Measurements from ENCODE around the gene DGKQ. TPM values are rescaled to one million over a fixed set of nuclear protein-coding genes. Genes with fewer than 3 reads are reported as not detected.

DGKQ gene
- total and polyA plus RNA-seq, 4 experiments from 2014 or later = 1.9 to 29.6 (median 18.2) TPM

GRCh38 chr4:913280-913618 lies 60.1 kb downstream of the DGKQ start:
- intact Hi-C loops (cut with micrococcal nuclease) = no loop called here
- no peaks in the 10 kb centered on the region for H3K27me3 Mint-ChIP-seq
- H3K27ac Mint-ChIP-seq = no peak overlapping the region
- DNase-seq = no peak
- Histone ChIP-seq H3K4me3 (ENCODE audit: low read length in 2 of 2) (no peak overlapping the region), H3K9me3 (ENCODE audit: control insufficient read depth in 1 of 2, low read length in 2 of 2) (no peaks in the 10 kb centered on the region), H3K27me3 (ENCODE audit: insufficient read depth, low read length) (no peaks in the 10 kb centered on the region), H3K36me3 (ENCODE audit: insufficient read depth, low read length) (peaks cover 35% of the 10 kb centered on the region), H3K4me1 (ENCODE audit: insufficient read depth, low read length) (peaks cover 28% of the 10 kb centered on the region), H3K27ac (ENCODE audit: low read depth, low read length) (no peak overlapping the region)
- POLR2A ChIA-PET (ENCODE audit: partially characterized antibody) = no interaction called here
- H3K4me3 Mint-ChIP-seq = no peak overlapping the region
- peaks cover 0 to 5% (median under 1%) of the 10 kb centered on the region in 8 donors for H3K9me3 Mint-ChIP-seq
- peaks cover 25 to 39% (median 32%) of the 10 kb centered on the region in 4 donors for H3K4me1 Mint-ChIP-seq
- CTCF ChIA-PET (ENCODE audit: partially characterized antibody) = no interaction called here
- peaks cover 17 to 34% of the 10 kb centered on the region in 2 donors for H3K36me3 Mint-ChIP-seq

- peaks cover 35% of the 10 kb centered on the region for H3K36me3 ChIP-seq (ENCODE audit: insufficient read depth, low read length)
- intact Hi-C loops (cut with micrococcal nuclease) = no loop called here
- no peaks in the 10 kb centered on the region for H3K9me3 ChIP-seq (ENCODE audit: control insufficient read depth in 1 of 2, low read length in 2 of 2)
- H3K36me3 Mint-ChIP-seq = peaks cover 12 to 32% of the 10 kb centered on the region in 2 donors
- H3K4me1 Mint-ChIP-seq = peaks cover 23 to 34% (median 28%) of the 10 kb centered on the region in 4 donors
- H3K4me3 Mint-ChIP-seq = no peak overlapping the region
- H3K27ac Mint-ChIP-seq = peak overlapping the region in 1 of 7 donors; percentile 46
- H3K4me1 ChIP-seq (ENCODE audit: insufficient read depth, low read length) = peaks cover 28% of the 10 kb centered on the region
- ChIA-PET CTCF (ENCODE audit: partially characterized antibody) (no interaction called here), POLR2A (ENCODE audit: partially characterized antibody) (no interaction called here)
- no peaks in the 10 kb centered on the region for H3K27me3 Mint-ChIP-seq
- no peaks in the 10 kb centered on the region for H3K27me3 ChIP-seq (ENCODE audit: insufficient read depth, low read length)
- H3K4me3 ChIP-seq (ENCODE audit: low read length in 2 of 2) = no peak overlapping the region
- no peak overlapping the region for H3K27ac ChIP-seq (ENCODE audit: low read depth, low read length)
- no peaks in the 10 kb centered on the region for H3K9me3 Mint-ChIP-seq
- no peak for DNase-seq
Measured at GRCh38 chr4:912548-913279, 60.7 kb downstream of the DGKQ start.

- H3K27me3 ChIP-seq (ENCODE audit: insufficient read depth, low read length) = no peaks in the 10 kb centered on the region
Measured at GRCh38 chr4:911871-912490, 61.4 kb downstream of the DGKQ start.

GRCh38 chr4:911221-911751 lies 62.1 kb downstream of the DGKQ start:
- intact Hi-C loops (cut with micrococcal nuclease) = no loop called here
- Histone ChIP-seq H3K36me3 (ENCODE audit: insufficient read depth, low read length) (peaks cover 35% of the 10 kb centered on the region), H3K27me3 (ENCODE audit: insufficient read depth, low read length) (no peaks in the 10 kb centered on the region), H3K4me1 (ENCODE audit: insufficient read depth, low read length) (peaks cover 15% of the 10 kb centered on the region), H3K4me3 (ENCODE audit: low read length in 2 of 2) (no peak overlapping the region), H3K9me3 (ENCODE audit: control insufficient read depth in 1 of 2, low read length in 2 of 2) (no peaks in the 10 kb centered on the region), H3K27ac (ENCODE audit: low read depth, low read length) (no peak overlapping the region)
- POLR2A ChIA-PET (ENCODE audit: partially characterized antibody) = no interaction called here
- H3K4me3 Mint-ChIP-seq = no peak overlapping the region
- no peaks in the 10 kb centered on the region for H3K9me3 Mint-ChIP-seq
- no peaks in the 10 kb centered on the region for H3K27me3 Mint-ChIP-seq
- H3K36me3 Mint-ChIP-seq = peaks cover 12 to 37% of the 10 kb centered on the region in 2 donors
- CTCF ChIA-PET (ENCODE audit: partially characterized antibody) = interaction anchor here (1.1 to 1.6 kb wide), 2 partner anchors 14 to 169 kb away, joined by 3 read pairs; no protein-coding TSS in a partner anchor
- peaks cover 13 to 19% (median 15%) of the 10 kb centered on the region in 4 donors for H3K4me1 Mint-ChIP-seq
- H3K27ac Mint-ChIP-seq = peak overlapping the region in 1 of 7 donors; percentile 30
- no peak for DNase-seq

More at GRCh38 chr4:911871-912490, 61.4 kb downstream of the DGKQ start:
- no peak for DNase-seq
- intact Hi-C loops (cut with micrococcal nuclease) = no loop called here
- Mint-ChIP-seq H3K9me3 (no peaks in the 10 kb centered on the region), H3K27ac (peak overlapping the region in 2 of 7 donors; percentile 30 to 72), H3K36me3 (peaks cover 12 to 32% of the 10 kb centered on the region in 2 donors), H3K27me3 (no peaks in the 10 kb centered on the region), H3K4me3 (no peak overlapping the region), H3K4me1 (peaks cover 18 to 26% (median 22%) of the 10 kb centered on the region in 4 donors)
- Histone ChIP-seq H3K9me3 (ENCODE audit: control insufficient read depth in 1 of 2, low read length in 2 of 2) (no peaks in the 10 kb centered on the region), H3K27ac (ENCODE audit: low read depth, low read length) (no peak overlapping the region), H3K4me3 (ENCODE audit: low read length in 2 of 2) (no peak overlapping the region), H3K4me1 (ENCODE audit: insufficient read depth, low read length) (peaks cover 22% of the 10 kb centered on the region), H3K36me3 (ENCODE audit: insufficient read depth, low read length) (peaks cover 35% of the 10 kb centered on the region)
- ChIA-PET CTCF (ENCODE audit: partially characterized antibody) (interaction anchor here (1.1 to 1.6 kb wide), 2 partner anchors 15 to 170 kb away, joined by 3 read pairs; no protein-coding TSS in a partner anchor), POLR2A (ENCODE audit: partially characterized antibody) (no interaction called here)

GRCh38 chr4:910366-911091 lies 62.8 kb downstream of the DGKQ start:
- POLR2A ChIA-PET (ENCODE audit: partially characterized antibody) = no interaction called here
- Mint-ChIP-seq H3K9me3 (no peaks in the 10 kb centered on the region), H3K36me3 (peaks cover 15 to 41% of the 10 kb centered on the region in 2 donors), H3K27ac (no peak overlapping the region), H3K4me1 (peaks cover 8 to 12% (median 9%) of the 10 kb centered on the region in 4 donors), H3K27me3 (no peaks in the 10 kb centered on the region), H3K4me3 (no peak overlapping the region)
- intact Hi-C loops (cut with micrococcal nuclease) = no loop called here
- peaks cover 35% of the 10 kb centered on the region for H3K36me3 ChIP-seq (ENCODE audit: insufficient read depth, low read length)
- no peak for DNase-seq
- no peak overlapping the region for H3K27ac ChIP-seq (ENCODE audit: low read depth, low read length)
- H3K9me3 ChIP-seq (ENCODE audit: control insufficient read depth in 1 of 2, low read length in 2 of 2) = no peaks in the 10 kb centered on the region
- CTCF ChIA-PET (ENCODE audit: partially characterized antibody) = interaction anchor here (1.1 to 1.6 kb wide), 2 partner anchors 13 to 168 kb away, joined by 3 read pairs; no protein-coding TSS in a partner anchor
- H3K4me3 ChIP-seq (ENCODE audit: low read length in 2 of 2) = no peak overlapping the region
- H3K27me3 ChIP-seq (ENCODE audit: insufficient read depth, low read length) = no peaks in the 10 kb centered on the region
- peaks cover 7% of the 10 kb centered on the region for H3K4me1 ChIP-seq (ENCODE audit: insufficient read depth, low read length)

- H3K9me3 ChIP-seq (ENCODE audit: control insufficient read depth in 1 of 2, low read length in 2 of 2) = no peaks in the 10 kb centered on the region
- Mint-ChIP-seq H3K4me1 (peaks cover under 1 to 5% (median 2%) of the 10 kb centered on the region in 4 donors), H3K9me3 (no peaks in the 10 kb centered on the region), H3K27me3 (no peaks in the 10 kb centered on the region), H3K27ac (no peak overlapping the region), H3K36me3 (peaks cover 20 to 39% of the 10 kb centered on the region in 2 donors), H3K4me3 (no peak overlapping the region)
- H3K4me1 ChIP-seq (ENCODE audit: insufficient read depth, low read length) = peaks cover under 1% of the 10 kb centered on the region
- ChIA-PET CTCF (ENCODE audit: partially characterized antibody) (no interaction called here), POLR2A (ENCODE audit: partially characterized antibody) (no interaction called here)
- no peak overlapping the region for H3K4me3 ChIP-seq (ENCODE audit: low read length in 2 of 2)
- no peaks in the 10 kb centered on the region for H3K27me3 ChIP-seq (ENCODE audit: insufficient read depth, low read length)
- H3K36me3 ChIP-seq (ENCODE audit: insufficient read depth, low read length) = peaks cover 37% of the 10 kb centered on the region
- no peak overlapping the region for H3K27ac ChIP-seq (ENCODE audit: low read depth, low read length)
- intact Hi-C loops (cut with micrococcal nuclease) = no loop called here
- DNase-seq = no peak
Measured at GRCh38 chr4:909821-910220, 63.5 kb downstream of the DGKQ start.

GRCh38 chr4:909131-909571 lies 64.2 kb downstream of the DGKQ start:
- no peak for DNase-seq
- peaks cover 40% of the 10 kb centered on the region for H3K36me3 ChIP-seq (ENCODE audit: insufficient read depth, low read length)
- ChIA-PET CTCF (ENCODE audit: partially characterized antibody) (no interaction called here), POLR2A (ENCODE audit: partially characterized antibody) (no interaction called here)
- H3K36me3 Mint-ChIP-seq = peaks cover 22 to 41% of the 10 kb centered on the region in 2 donors
- no peaks in the 10 kb centered on the region for H3K9me3 Mint-ChIP-seq
- H3K27ac Mint-ChIP-seq = peak overlapping the region in 1 of 7 donors; percentile 65
- no peaks in the 10 kb centered on the region for H3K9me3 ChIP-seq (ENCODE audit: control insufficient read depth in 1 of 2, low read length in 2 of 2)
- H3K27me3 Mint-ChIP-seq = no peaks in the 10 kb centered on the region
- no peak overlapping the region for H3K27ac ChIP-seq (ENCODE audit: low read depth, low read length)
- intact Hi-C loops (cut with micrococcal nuclease) = no loop called here
- H3K4me1 Mint-ChIP-seq = peaks cover 0 to 2% (median 0%) of the 10 kb centered on the region in 4 donors
- no peak overlapping the region for H3K4me3 ChIP-seq (ENCODE audit: low read length in 2 of 2)
- no peaks in the 10 kb centered on the region for H3K27me3 ChIP-seq (ENCODE audit: insufficient read depth, low read length)
- H3K4me1 ChIP-seq (ENCODE audit: insufficient read depth, low read length) = no peaks in the 10 kb centered on the region
- no peak overlapping the region for H3K4me3 Mint-ChIP-seq
